GM11168 (cell line): ENCODE data around the gene MYL5.
"Not testable (repeated sequence)": the region's sequence is repeated elsewhere in the genome, so short reads cannot be mapped to it uniquely, and the experiment has no call there.

Experiments used
- in situ Hi-C: fragments of 300-500 bp; cut with MboI; formaldehyde crosslinking; loops from one replicate; pipeline ENCODE4 v1.12.0; 2022; ENCODE audit warnings: low sequenced_read_pairs; ENCODE audit not compliant: unreplicated experiment

MYL5 gene

GRCh38 chr4:704198-704891 is 30.0 kb downstream of the MYL5 start:
- in situ Hi-C loops, result no loop called here

GRCh38 chr4:704971-705277 is 30.6 kb downstream of the MYL5 start:
- in situ Hi-C loops, result no loop called here

GRCh38 chr4:705278-706082 is 31.1 kb downstream of the MYL5 start, which contains the start of gene PCGF3:
PCGF3 (plus strand) TSS chr4:705832; CDS start chr4:733681, 27,849 bp downstream.
- in situ Hi-C loops, result no loop called here

- in situ Hi-C loops, result not testable (repeated sequence)
These were observed 31.8 kb downstream of the MYL5 start for GRCh38 chr4:706083-706633.

GRCh38 chr4:706834-707598 is 32.7 kb downstream of the MYL5 start:
- in situ Hi-C loops, result no loop called here

- in situ Hi-C loops, result no loop called here
These were observed 33.7 kb downstream of the MYL5 start for GRCh38 chr4:707929-708630.

- in situ Hi-C loops, result no loop called here
These were observed 34.2 kb downstream of the MYL5 start for GRCh38 chr4:708631-708933.

GRCh38 chr4:709348-709747 is 35.0 kb downstream of the MYL5 start:
- in situ Hi-C loops, result no loop called here

GRCh38 chr4:710116-710515 is 35.8 kb downstream of the MYL5 start:
- in situ Hi-C loops, result no loop called here

GRCh38 chr4:710916-711315 is 36.6 kb downstream of the MYL5 start:
- in situ Hi-C loops, result no loop called here

- in situ Hi-C loops, result no loop called here
These were observed 37.8 kb downstream of the MYL5 start for GRCh38 chr4:712093-712492.

GRCh38 chr4:712916-713632 is 38.7 kb downstream of the MYL5 start:
- in situ Hi-C loops, result no loop called here

GRCh38 chr4:714087-714486 is 39.7 kb downstream of the MYL5 start:
- in situ Hi-C loops, result no loop called here

GRCh38 chr4:717601-718320 is 43.4 kb downstream of the MYL5 start:
- in situ Hi-C loops, result no loop called here

- in situ Hi-C loops, result no loop called here
These were observed 44.1 kb downstream of the MYL5 start for GRCh38 chr4:718460-718859.

GRCh38 chr4:720111-720860 is 45.9 kb downstream of the MYL5 start:
- in situ Hi-C loops, result no loop called here

- in situ Hi-C loops, result no loop called here
These were observed 47.2 kb downstream of the MYL5 start for GRCh38 chr4:721261-722168.
